ENCODE measurements around the gene STAG3.
"Not testable (repeated sequence)": the region's sequence is repeated elsewhere in the genome, so short reads cannot be mapped to it uniquely, and the experiment has no call there.

STAG3 gene

GRCh38 chr7:100212631-100213286, 35.0 kb downstream of the STAG3 start:
- no peak for DNase-seq (ENCODE audit: low read depth)

- DNase-seq (ENCODE audit: low read depth), result no peak
Measured at GRCh38 chr7:100213672-100214071, 36.0 kb downstream of the STAG3 start.

- not testable (repeated sequence) for DNase-seq (ENCODE audit: low read depth)
Measured at GRCh38 chr7:100214356-100214755, 36.6 kb downstream of the STAG3 start.

GRCh38 chr7:100215895-100216294, 38.2 kb downstream of the STAG3 start:
- no peak for DNase-seq (ENCODE audit: low read depth)

GRCh38 chr7:100217934-100218333, 40.2 kb downstream of the STAG3 start:
- peak; percentile 54 for DNase-seq (ENCODE audit: low read depth)

- DNase-seq (ENCODE audit: low read depth), result no peak
Measured at GRCh38 chr7:100219271-100219737, 41.6 kb downstream of the STAG3 start.

GRCh38 chr7:100219801-100220585, 42.3 kb downstream of the STAG3 start, which contains the start of gene PVRIG:
PVRIG (plus strand) TSS chr7:100219949; CDS start chr7:100219971, 22 bp downstream.
- not testable (repeated sequence) for DNase-seq (ENCODE audit: low read depth)

- DNase-seq (ENCODE audit: low read depth), result no peak
Measured at GRCh38 chr7:100220586-100221230, 43.0 kb downstream of the STAG3 start.

GRCh38 chr7:100221231-100221718, 43.6 kb downstream of the STAG3 start:
- DNase-seq (ENCODE audit: low read depth), result peak; percentile 51

GRCh38 chr7:100221767-100222444, 44.2 kb downstream of the STAG3 start:
- no peak for DNase-seq (ENCODE audit: low read depth)

GRCh38 chr7:100222445-100223132, 44.9 kb downstream of the STAG3 start:
- DNase-seq (ENCODE audit: low read depth), result no peak

- DNase-seq (ENCODE audit: low read depth), result not testable (repeated sequence)
Measured at GRCh38 chr7:100223376-100223927, 45.7 kb downstream of the STAG3 start.

GRCh38 chr7:100224891-100225290, 47.2 kb downstream of the STAG3 start:
- not testable (repeated sequence) for DNase-seq (ENCODE audit: low read depth)

- not testable (repeated sequence) for DNase-seq (ENCODE audit: low read depth)
Measured at GRCh38 chr7:100234660-100235317, 57.1 kb downstream of the STAG3 start.

- not testable (repeated sequence) for DNase-seq (ENCODE audit: low read depth)
Measured at GRCh38 chr7:100239975-100240374, 62.3 kb downstream of the STAG3 start.

GRCh38 chr7:100243385-100243784, 65.7 kb downstream of the STAG3 start:
- DNase-seq (ENCODE audit: low read depth), result peak; percentile 34

- DNase-seq (ENCODE audit: low read depth), result not testable (repeated sequence)
Measured at GRCh38 chr7:100244988-100245605, 67.4 kb downstream of the STAG3 start.

- DNase-seq (ENCODE audit: low read depth), result not testable (repeated sequence)
Measured at GRCh38 chr7:100246121-100246864, 68.6 kb downstream of the STAG3 start.

- not testable (repeated sequence) for DNase-seq (ENCODE audit: low read depth)
Measured at GRCh38 chr7:100246865-100247137, 69.1 kb downstream of the STAG3 start.

All from stimulated activated CD8-positive, alpha-beta memory T cell treated with anti-CD3 and anti-CD28 coated beads, Interleukin-12 subunit alpha, Interleukin-12 subunit beta, amount 100 ng/mL, for 4 hours (primary cell).